K562 (cell line): ENCODE results near the gene PCDH12. TPM values are rescaled to one million over a fixed set of nuclear protein-coding genes. Genes with fewer than 3 reads are reported as not detected.
A peak's percentile ranks its signal among the peaks of the same experiment; 100 is the strongest.

Experiments
- ASH1L ChIP-seq: fragments of 450-650 bp; IDR thresholded peaks from 2 replicates; pipeline ENCODE4 v1.6.1; 2018; ENCODE audit warnings: borderline replicate concordance, mild to moderate bottlenecking, low read depth; ENCODE audit not compliant: partially characterized antibody
- CLOCK ChIP-seq: fragments of 250-450 bp; sonication (Bioruptor Pico); IDR thresholded peaks from 2 replicates; pipeline ENCODE4 v1.4.0; 2020; ENCODE audit warnings: mild to moderate bottlenecking, moderate library complexity, borderline replicate concordance
- CREBBP ChIP-seq: IDR thresholded peaks from one replicate; pipeline ENCODE4 v1.6.1; 2012; ENCODE audit warnings: low read depth, mild to moderate bottlenecking, control low read depth, inconsistent platforms, low read length
- IRF2 ChIP-seq: sonication (generic); formaldehyde crosslinking; IDR thresholded peaks from 2 replicates; pipeline ENCODE4 v1.8.1; 2022; ENCODE audit warnings: mild to moderate bottlenecking, missing genetic modification reagents
- KLF1 ChIP-seq: fragments of 450-650 bp; IDR thresholded peaks from 2 replicates; pipeline ENCODE4 v1.6.1; 2016; ENCODE audit warnings: missing genetic modification characterization, missing compliant biosample characterization
- NFE2L1 ChIP-seq: fragments of 450-650 bp; IDR thresholded peaks from 2 replicates; pipeline ENCODE4 v1.6.1; 2016; ENCODE audit warnings: missing genetic modification characterization, low read depth, mild to moderate bottlenecking, missing compliant biosample characterization, moderate library complexity, borderline replicate concordance
- NFRKB ChIP-seq: fragments of 450-650 bp; IDR thresholded peaks from 2 replicates; pipeline ENCODE4 v1.6.1; 2016; ENCODE audit warnings: low read depth
- NUFIP1 ChIP-seq: fragments of 450-650 bp; IDR thresholded peaks from 2 replicates; pipeline ENCODE4 v1.6.1; 2018; ENCODE audit not compliant: partially characterized antibody
- RB1 ChIP-seq: fragments of 450-650 bp; IDR thresholded peaks from 2 replicates; pipeline ENCODE4 v1.6.1; 2017; ENCODE audit warnings: low read depth, mild to moderate bottlenecking
- SIX5 ChIP-seq, 2 experiments: IDR thresholded peaks; 2 replicates each; pipeline ENCODE4 v1.6.1; 2011; ENCODE audit warnings: low read length in 2 of 2, borderline replicate concordance in 1 of 2, low read depth in 1 of 2, mild to moderate bottlenecking in 1 of 2, moderate library complexity in 1 of 2; ENCODE audit not compliant: insufficient read depth in 1 of 2
- ZNF143 ChIP-seq: sonication (generic); formaldehyde crosslinking; IDR thresholded peaks from 2 replicates; pipeline ENCODE4 v1.9.0; 2022; ENCODE audit warnings: mild to moderate bottlenecking, missing genetic modification reagents
- ZNF277 ChIP-seq: fragments of 250-450 bp; sonication (Bioruptor Pico); IDR thresholded peaks from 2 replicates; pipeline ENCODE4 v1.8.0; 2022; ENCODE audit warnings: inconsistent platforms, mild to moderate bottlenecking, moderate library complexity, borderline replicate concordance
- ZNF311 ChIP-seq: fragments of 250-450 bp; sonication (Bioruptor Pico); IDR thresholded peaks from 2 replicates; pipeline ENCODE4 v1.4.0; 2020; ENCODE audit warnings: mild to moderate bottlenecking, moderate library complexity
- ZNF316 ChIP-seq: fragments of 450-650 bp; IDR thresholded peaks from 2 replicates; pipeline ENCODE4 v1.6.1; 2016
- ZNF408 ChIP-seq: fragments of 250-450 bp; sonication (Bioruptor Pico); IDR thresholded peaks from 2 replicates; pipeline ENCODE4 v1.4.0; 2020; ENCODE audit warnings: low read depth, mild to moderate bottlenecking, moderate library complexity
- ZNF511 ChIP-seq: sonication (generic); formaldehyde crosslinking; IDR thresholded peaks from 2 replicates; pipeline ENCODE4 v1.8.0; 2022; ENCODE audit warnings: mild to moderate bottlenecking, missing genetic modification reagents
- ZNF699 ChIP-seq: fragments of 250-450 bp; sonication (Bioruptor Pico); IDR thresholded peaks from 2 replicates; pipeline ENCODE4 v1.8.0; 2021; ENCODE audit warnings: mild to moderate bottlenecking, moderate library complexity; ENCODE audit not compliant: insufficient replicate concordance
- polyA plus RNA-seq, 8 experiments: library from polyadenylated mRNA; depleted of rRNA in 4 of 8; stranded (reverse) in 5 of 8; unstranded in 3 of 8; fragments of >200 nt; fragmentation: Nextera tagmentation in 2 of 8; fragmentation: Illumina TruSeq in 1 of 8; extraction: Ambion mirVana in 2 of 8; extraction: Trizol in 1 of 8; gene quantifications; 2 replicates each; pipeline versions ENCODE4 v1.2.1 to v1.2.3, GENCODE V29; 2011 to 2014; ENCODE audit warnings: inconsistent platforms in 1 of 8, missing spikeins in 1 of 8
- total RNA-seq, 7 experiments: library from RNA; depleted of rRNA in 6 of 7; stranded (reverse); fragments of >200 nt in 6 of 7; fragmentation: Illumina TruSeq in 2 of 7; extraction: Trizol in 2 of 7; gene quantifications; 2 replicates each; pipeline versions ENCODE4 v1.2.1 to v1.2.3, GENCODE V29; 2011 to 2021; ENCODE audit warnings: low replicate concordance in 1 of 7
- TF ChIP-seq, protein P1 (sequence below): fragments of 250-450 bp; sonication (Bioruptor Pico); IDR thresholded peaks from 2 replicates; pipeline ENCODE4 v1.4.0; 2020; ENCODE audit warnings: mild to moderate bottlenecking
- TF ChIP-seq, protein P2 (sequence below): fragments of 250-450 bp; sonication (Bioruptor Pico); IDR thresholded peaks from 2 replicates; pipeline ENCODE4 v1.5.0; 2021

Gene PCDH12
- total and polyA plus RNA-seq, 9 of the 15 experiments (the other 6 are each of a cell fraction or from before 2014, with no cell fraction given) = 0.01 to 0.04 (median 0.01) TPM; not detected in 4

DNA sequence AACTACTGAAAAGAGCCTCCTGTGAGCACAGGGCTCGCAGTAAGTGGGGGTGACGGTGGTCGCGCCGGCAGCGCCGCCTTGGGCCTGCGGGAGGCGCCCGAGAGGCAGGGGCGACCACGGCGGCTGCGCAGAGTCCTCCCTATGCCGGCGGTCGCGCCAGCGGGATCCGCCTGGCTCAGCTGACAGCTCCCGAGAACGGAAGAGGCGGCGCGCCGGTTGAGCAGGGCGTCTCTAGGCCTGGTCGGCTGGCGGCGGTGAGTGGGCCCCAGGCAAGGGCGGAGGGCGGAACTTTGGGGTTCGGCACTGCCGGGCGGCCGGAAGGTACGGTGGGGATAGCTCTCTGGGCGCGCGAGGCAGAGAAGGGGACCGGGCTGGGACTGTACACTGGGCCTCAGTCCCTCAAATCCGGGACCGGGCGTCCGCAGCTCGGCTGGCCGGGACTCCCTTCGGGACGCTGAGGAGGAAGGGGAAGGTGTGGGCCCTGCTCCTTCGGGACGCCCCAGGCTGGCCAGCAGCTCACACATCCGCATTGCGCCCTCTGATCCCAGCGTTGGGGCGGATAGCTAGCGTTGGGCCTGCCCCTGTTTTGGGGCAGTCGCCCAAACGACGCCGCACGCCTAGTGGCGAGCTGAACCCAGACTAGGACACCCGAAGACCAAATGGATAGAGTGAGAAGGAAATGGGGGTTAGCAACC lies 11.1 kb upstream of the PCDH12 start, which contains the start of gene RNF14 (continued):
- TF ChIP-seq ZNF511 (CRISPR knock-in tag) (peak; percentile 82), SIX5 (IDR thresholded peaks at IDR 0.05; ENCODE audit: borderline replicate concordance in 1 of 2, insufficient read depth in 1 of 2, low read depth in 1 of 2, low read length in 2 of 2) (no peak), ZNF311 (0 out of 2 replicates have a peak, but pooled peaks have one; percentile 47), ZNF143 (no peak), CLOCK (no peak), KLF1 (peak; percentile 65; the same call in 1 of the 2 replicates), RB1 (peak; percentile 79), ZNF699 (CRISPR knock-in tag) (no peak), CREBBP (no peak), ZNF316 (no peak), ASH1L (no peak), NFE2L1 (tag) (no peak), ZNF408 (no peak), IRF2 (no peak), NFRKB (peak; percentile 76), NUFIP1 (no peak), ZNF277 (CRISPR knock-in tag) (no peak)
- TF ChIP-seq, protein P1, sequence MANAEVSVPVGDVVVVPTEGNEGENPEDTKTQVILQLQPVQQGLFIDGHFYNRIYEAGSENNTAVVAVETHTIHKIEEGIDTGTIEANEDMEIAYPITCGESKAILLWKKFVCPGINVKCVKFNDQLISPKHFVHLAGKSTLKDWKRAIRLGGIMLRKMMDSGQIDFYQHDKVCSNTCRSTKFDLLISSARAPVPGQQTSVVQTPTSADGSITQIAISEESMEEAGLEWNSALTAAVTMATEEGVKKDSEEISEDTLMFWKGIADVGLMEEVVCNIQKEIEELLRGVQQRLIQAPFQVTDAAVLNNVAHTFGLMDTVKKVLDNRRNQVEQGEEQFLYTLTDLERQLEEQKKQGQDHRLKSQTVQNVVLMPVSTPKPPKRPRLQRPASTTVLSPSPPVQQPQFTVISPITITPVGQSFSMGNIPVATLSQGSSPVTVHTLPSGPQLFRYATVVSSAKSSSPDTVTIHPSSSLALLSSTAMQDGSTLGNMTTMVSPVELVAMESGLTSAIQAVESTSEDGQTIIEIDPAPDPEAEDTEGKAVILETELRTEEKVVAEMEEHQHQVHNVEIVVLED (CRISPR knock-in tag) = no peak; the same call in 1 of the 2 replicates
- TF ChIP-seq, protein P2, sequence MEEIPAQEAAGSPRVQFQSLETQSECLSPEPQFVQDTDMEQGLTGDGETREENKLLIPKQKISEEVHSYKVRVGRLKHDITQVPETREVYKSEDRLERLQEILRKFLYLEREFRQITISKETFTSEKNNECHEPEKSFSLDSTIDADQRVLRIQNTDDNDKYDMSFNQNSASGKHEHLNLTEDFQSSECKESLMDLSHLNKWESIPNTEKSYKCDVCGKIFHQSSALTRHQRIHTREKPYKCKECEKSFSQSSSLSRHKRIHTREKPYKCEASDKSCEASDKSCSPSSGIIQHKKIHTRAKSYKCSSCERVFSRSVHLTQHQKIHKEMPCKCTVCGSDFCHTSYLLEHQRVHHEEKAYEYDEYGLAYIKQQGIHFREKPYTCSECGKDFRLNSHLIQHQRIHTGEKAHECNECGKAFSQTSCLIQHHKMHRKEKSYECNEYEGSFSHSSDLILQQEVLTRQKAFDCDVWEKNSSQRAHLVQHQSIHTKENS = no peak
